T1000 (cell line): ENCODE results near the gene DEPDC4.

Source experiments
- DNase-seq: peaks from one replicate; lab custom pipeline; 2025; ENCODE audit warnings: mixed read lengths; lab: John Stamatoyannopoulos, UW

Gene DEPDC4

DNA sequence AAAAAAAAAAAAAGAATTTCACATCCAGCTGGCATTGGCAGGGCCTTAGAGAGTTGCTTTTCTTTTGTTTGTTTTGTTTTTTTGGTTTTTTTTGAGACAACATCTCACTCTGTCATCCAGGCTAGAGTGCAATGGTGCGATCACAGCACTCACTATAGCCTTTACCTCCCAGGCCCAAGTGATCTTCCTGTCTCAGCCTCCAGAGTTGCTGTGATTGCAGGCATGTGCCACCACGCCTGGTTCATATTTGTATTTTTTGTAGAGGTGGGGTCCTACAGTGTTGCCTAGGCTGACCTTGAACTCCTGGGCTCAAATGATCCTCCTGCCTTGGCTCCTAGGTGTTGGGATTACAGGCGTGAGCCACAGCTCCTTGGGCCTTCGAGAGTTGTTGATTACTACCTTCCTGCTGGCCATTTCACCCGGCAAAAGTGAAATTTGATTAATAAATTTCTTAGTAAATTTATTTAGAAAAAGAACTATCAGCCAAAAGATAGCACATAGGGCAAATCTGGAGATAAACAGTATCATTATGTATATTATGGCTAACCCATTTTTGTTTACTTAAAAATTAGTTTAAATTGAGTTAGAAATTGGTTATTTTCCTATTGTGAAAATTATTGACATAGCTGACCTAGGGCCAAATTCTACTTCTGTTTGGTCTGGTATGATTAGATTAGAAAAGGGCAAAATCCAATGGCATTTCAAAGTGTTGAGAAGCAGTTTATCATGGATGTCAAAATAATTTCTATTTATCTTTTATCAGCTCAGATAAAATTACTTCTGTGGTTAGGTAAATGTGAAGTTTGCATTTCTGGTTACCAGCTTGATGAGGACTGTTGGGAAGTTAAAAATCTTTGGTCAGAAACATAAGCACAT lies 53.6 kb downstream of the DEPDC4 start:
- DNase-seq: no peak

DNA sequence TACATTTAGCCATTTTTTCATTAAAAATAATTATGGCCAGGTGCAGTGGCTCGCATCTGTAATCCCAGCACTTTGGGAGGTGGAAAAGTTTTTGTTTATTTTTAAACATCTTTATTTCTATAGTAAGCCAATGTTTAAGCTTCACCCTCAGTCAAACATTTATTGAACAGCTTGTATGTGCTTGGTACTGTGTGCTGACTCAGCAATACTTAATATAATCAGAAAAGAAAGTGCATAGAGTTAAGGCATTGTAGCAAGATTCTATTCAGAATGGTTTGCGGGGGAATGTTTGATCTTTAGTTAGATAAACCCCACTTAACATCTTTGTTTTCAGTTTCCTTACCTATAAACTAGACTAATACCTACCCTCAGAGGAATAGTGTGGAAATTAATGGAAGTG lies 55.2 kb downstream of the DEPDC4 start:
- no peak for DNase-seq

DNA sequence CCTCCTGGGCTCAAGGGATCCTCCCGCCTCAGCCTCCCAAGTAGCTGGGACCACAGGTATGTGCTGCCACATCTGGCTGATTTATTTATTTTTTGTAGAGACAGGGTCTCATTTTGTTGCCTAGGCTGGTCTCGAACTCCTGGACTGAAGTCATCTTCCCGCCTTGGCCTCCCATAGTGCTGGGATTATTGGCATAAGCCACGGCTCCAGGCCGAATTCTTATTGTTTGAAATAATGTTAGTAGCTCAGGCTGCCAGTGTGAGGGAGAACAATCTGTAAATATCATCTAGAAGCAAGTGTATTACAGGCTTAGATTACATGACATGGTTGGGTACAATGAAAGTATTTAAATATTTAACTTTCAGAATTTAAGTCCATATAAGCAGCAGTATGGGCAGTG lies 58.0 kb downstream of the DEPDC4 start:
- no peak for DNase-seq

DNA sequence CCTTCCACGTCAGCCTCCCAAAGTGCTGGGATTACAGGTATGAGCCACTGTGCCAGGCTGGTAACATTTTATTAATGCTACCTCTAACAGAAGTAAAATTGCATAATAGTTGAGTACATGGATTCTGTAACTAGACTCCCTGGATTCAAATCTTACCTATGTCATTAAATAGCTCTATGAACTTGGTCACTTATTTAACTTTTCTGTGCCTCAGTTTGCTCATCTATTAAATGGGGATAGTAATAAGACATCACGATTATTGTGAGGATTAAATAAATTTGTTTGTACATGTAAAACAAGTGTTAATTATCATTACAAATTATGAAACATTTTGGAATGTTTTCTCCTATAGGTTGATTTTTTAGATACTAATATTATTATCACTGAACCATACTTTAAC lies 59.6 kb downstream of the DEPDC4 start:
- DNase-seq: no peak

DNA sequence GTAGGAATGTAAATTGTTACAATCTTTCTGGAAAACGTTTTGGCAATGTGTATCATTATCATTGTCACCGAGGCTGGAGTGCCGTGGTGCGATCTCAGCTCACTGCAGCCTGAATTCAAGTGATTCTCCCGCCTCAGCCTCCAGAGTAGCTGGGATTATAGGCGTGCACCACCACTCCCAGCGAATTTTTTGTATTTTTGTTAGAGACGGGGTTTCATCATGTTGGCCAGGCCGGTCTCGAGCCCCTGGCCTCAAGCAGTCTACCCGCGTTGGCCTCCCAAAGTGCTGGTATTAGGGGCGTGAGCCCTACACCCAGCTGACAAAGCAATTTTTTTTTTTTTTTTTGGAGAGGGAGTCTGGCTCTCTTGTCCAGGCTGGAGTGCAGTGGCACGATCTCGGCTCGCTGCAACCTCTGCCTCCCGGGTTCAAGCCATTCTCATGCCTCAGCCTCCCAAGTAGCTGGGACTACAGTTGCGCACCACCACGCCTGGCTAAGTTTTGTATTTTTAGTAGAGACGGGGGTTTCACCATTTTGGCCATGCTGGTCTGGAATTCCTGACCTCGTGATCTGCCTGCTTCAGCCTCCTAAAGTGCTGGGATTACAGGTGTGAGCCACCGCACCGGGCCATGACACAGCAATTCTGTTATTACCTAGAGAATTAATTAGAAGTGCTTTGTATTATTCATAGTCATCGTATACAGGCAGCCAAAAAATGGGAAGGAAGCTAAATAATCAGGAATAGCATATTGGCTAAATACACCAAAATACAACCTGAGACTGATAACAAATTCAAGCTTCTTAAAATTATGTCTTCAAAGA lies 65.1 kb downstream of the DEPDC4 start:
- no peak for DNase-seq

DNA sequence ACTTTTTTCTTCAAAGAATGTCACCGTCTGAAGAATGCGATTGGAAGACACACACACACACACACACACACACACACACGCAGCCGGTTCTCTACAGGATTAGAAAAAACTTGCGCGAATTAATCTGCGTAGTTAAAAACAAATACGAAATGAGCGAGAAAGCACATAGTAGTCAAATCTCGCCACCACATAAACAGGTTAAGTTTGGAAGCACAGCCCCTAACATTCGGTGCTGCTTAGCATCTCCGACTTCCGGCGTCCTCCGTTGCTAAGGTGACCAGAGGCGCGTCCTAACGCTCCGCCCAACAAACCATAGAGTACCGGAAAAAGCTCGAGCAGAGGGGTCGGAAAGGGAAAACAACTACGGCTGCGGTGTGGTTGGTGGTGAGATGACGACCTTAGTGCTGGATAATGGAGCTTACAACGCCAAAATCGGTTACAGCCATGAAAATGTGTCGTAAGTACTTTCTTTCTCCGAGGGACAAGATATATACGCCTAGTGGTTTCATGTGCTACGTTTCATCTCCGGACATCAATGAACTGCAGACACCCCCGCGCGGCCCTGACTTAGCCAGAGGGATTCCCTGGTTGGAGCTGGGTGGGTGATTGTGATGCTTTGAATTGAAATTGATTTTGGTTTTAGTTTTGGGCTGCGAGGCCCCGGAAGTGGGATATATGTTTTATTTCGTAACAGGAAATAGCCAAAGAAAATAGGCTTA lies 66.3 kb downstream of the DEPDC4 start, which contains the start of gene ACTR6:
ACTR6 (plus strand) TSS at position 353 of the 719 bp plus-strand sequence; CDS start at position 390, 37 bp downstream.
- peak; percentile 86 for DNase-seq

DNA sequence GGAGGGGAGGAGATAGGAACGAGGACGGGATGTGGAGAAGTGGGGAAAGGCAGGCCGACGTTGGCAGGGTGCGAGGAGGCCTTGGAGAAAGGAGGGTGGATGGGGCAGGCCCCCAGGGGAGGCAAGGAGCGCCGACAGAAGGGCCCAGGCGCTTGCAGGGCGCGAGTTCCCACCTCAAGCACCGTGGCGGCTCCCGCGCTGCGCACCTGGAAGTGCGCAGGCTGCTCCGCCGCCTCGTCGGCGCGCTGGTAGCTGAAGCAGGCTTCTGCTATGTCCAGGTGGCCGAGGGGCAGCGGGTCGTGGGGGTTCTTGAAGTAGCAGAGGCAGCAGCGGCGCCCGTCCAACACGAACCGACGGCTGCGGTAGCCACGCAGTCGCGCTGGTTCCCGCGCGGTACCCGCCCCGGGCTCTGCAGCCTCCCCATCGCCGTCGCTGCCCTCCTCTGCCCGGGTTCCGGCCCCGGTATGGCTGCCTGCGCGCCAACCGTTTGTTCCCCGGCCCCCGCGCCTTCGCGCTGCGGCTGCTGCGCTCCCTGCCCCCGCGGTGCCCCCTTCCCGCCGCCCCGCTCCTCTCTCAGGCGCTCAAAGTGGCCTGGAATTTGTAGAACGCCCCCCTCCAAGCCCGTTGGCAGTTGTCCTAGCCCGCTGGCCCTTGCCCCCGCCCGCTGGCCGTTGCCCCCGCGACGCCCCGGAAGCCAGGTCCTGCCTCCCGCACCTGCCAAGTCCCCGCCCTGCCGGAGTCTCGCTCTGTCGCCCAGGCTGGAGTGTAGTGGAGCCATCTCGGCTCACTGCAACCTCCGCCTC lies 67.3 kb downstream of the DEPDC4 start:
- peak; percentile 20 for DNase-seq

DNA sequence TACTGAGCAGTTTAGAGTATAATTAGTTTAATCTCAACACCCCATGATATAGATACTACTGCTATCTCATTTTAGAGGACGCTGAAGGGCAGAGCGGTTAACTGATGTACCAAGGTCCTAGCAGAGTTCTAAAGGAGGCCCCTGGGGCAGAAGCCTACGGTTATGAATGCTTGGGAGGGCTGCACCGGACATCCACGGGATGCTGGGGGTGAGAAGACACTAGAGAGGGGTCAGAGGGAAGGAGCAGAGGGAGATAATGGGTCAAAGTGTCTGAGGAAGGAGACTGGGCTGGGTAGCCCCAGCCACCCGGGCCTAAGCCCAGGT lies 67.9 kb downstream of the DEPDC4 start:
- DNase-seq: no peak

DNA sequence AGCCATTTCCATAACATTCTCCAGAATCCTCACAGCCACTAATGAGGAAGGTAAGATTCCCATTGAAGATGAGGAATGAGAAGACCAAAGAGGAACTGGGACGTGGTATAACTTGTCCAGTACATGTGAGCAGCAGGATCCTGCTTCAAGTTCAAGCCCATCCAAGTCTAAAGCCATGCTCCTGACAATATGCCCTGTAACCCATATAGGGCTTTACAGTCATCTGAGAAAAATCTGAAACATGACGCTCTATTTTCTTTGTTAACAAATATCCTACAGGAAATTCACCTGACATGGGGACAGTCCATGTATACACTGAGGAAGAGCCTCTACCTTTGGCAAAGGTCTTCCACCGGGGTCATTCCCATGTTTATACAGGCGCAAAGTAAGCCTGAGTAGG lies 69.4 kb downstream of the DEPDC4 start:
- DNase-seq: no peak

DNA sequence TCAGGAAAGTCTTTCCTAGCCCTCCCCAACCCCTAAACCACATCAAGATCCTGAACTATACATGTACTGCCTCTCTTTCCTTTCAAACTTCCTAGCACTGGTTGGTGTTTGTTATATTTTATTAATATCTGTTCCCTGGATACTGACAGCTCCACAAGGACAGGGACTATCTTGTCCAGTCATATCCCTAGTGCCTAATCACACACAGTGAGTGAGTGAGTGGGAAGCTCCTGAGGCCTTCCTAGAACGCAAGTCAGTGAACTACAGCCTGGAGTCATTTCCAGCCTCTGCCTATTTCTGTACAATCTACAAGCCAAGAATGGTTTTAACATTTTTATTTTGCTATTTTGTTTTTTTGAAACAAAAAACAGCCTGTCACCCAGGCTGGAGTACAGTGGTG lies 73.8 kb downstream of the DEPDC4 start:
- DNase-seq: no peak
